HCT116 (cell line): ENCODE measurements around the gene MAP3K5. TPM values are rescaled to one million over a fixed set of nuclear protein-coding genes. Genes with fewer than 3 reads are reported as not detected.

Source experiments
- ATAC-seq: fragments of 200-7000 bp; cut with Tn5 transposase; 2 replicates; pipeline ENCODE4 v1.9.1; 2020; ENCODE audit warnings: mild to moderate bottlenecking, moderate library complexity
- BruUV-seq: library from RNA; stranded (reverse); fragments of 400-500 nt; replicated peaks from 2 replicates; lab custom pipeline; 2021; lab: Mats Ljungman, UMichigan
- CTCF ChIA-PET: fragments of 300-600 bp; sonication (Branson Sonifier 250); formaldehyde crosslinking; loops from one replicate; lab custom pipeline; 2021; ENCODE audit warnings: antibody characterized with exemption; lab: Charles Lee
- POLR2A ChIA-PET: fragments of 300-600, 350-600 bp; sonication (Branson Sonifier 250); formaldehyde crosslinking; loops from one replicate; lab custom pipeline; 2021; ENCODE audit warnings: antibody characterized with exemption; lab: Charles Lee
- RAD21 ChIA-PET, 2 experiments: fragments of 300-600 bp; sonication (Branson Sonifier 250); formaldehyde crosslinking; loops; one replicate each; lab custom pipeline; 2023; ENCODE audit warnings: low total read pairs in 2 of 2; ENCODE audit not compliant: uncharacterized antibody in 2 of 2, unreplicated experiment in 2 of 2, low non-redundant PET in 1 of 2; lab: Charles Lee
- DNase-seq: peaks from one replicate; pipeline ENCODE4 v3.0.0-alpha.2; 2010; ENCODE audit warnings: low read depth, low spot score
- H2AFZ ChIP-seq: fragments of 200-600 bp; shearing (Covaris generic), sonication (generic); 2 replicates; pipeline ENCODE4 v1.6.1; 2017; ENCODE audit warnings: low read depth, mixed run types, mixed read lengths, antibody characterized with exemption, low read length; ENCODE audit not compliant: poor library complexity, severe bottlenecking
- H3K27ac ChIP-seq: 2 replicates; pipeline ENCODE4 v1.5.1; 2012; ENCODE audit warnings: low read depth, low read length
- H3K27me3 ChIP-seq: fragments of 200-600 bp; sonication (generic); 2 replicates; pipeline ENCODE4 v1.6.1; 2016; ENCODE audit warnings: mixed run types, low read length, mixed read lengths; ENCODE audit not compliant: insufficient read depth
- H3K36me3 ChIP-seq, 2 experiments: fragments of 200-500 bp in 1 of 2; fragments of 200-600 bp in 1 of 2; sonication (Bioruptor generic) in 1 of 2; sonication (generic) in 1 of 2; 2 replicates each; pipeline versions ENCODE4 v1.5.1 to v1.6.1; 2014 to 2016; ENCODE audit warnings: low read length in 2 of 2, inconsistent platforms in 1 of 2, mixed read lengths in 1 of 2, mixed run types in 1 of 2; ENCODE audit not compliant: insufficient read depth in 2 of 2, control insufficient read depth in 1 of 2
- H3K4me1 ChIP-seq, 2 experiments: fragments of 200-600 bp in 1 of 2; sonication (generic) in 1 of 2; 2 replicates each; pipeline versions ENCODE4 v1.5.1 to v1.6.1; 2012 to 2017; ENCODE audit warnings: low read length in 2 of 2, inconsistent platforms in 1 of 2, mild to moderate bottlenecking in 1 of 2, mixed read lengths in 1 of 2, mixed run types in 1 of 2, moderate library complexity in 1 of 2; ENCODE audit not compliant: insufficient read depth in 2 of 2, control insufficient read depth in 1 of 2
- H3K4me2 ChIP-seq: fragments of 200-600 bp; sonication (generic); 2 replicates; pipeline ENCODE4 v1.6.1; 2017; ENCODE audit warnings: mixed run types, low read length, mixed read lengths
- H3K4me3 ChIP-seq, 2 experiments: fragments of 200-600 bp in 1 of 2; sonication (generic) in 1 of 2; replicated peaks in 1 of 2; 2 replicates each; pipeline ENCODE4 v1.5.1; 2011 to 2016; ENCODE audit warnings: low read length in 2 of 2, control low read depth in 1 of 2, low read depth in 1 of 2, mild to moderate bottlenecking in 1 of 2, mixed read lengths in 1 of 2, mixed run types in 1 of 2
- H3K79me2 ChIP-seq: fragments of 200-600 bp; sonication (generic); 2 replicates; pipeline ENCODE4 v1.6.1; 2017; ENCODE audit warnings: mild to moderate bottlenecking, mixed run types, low read length, moderate library complexity, mixed read lengths; ENCODE audit not compliant: insufficient read depth
- H3K9ac ChIP-seq: fragments of 200-600 bp; sonication (generic); 2 replicates; pipeline ENCODE4 v1.6.1; 2016; ENCODE audit warnings: low read length, mixed read lengths
- H3K9me2 ChIP-seq: fragments of 200-600 bp; sonication (generic), shearing (Covaris generic); 2 replicates; pipeline ENCODE4 v1.6.1; 2017; ENCODE audit warnings: mixed run types, mild to moderate bottlenecking, moderate library complexity; ENCODE audit not compliant: insufficient read depth
- H3K9me3 ChIP-seq, 2 experiments: fragments of 200-500 bp in 1 of 2; fragments of 200-600 bp in 1 of 2; sonication (Bioruptor generic) in 1 of 2; sonication (generic) in 1 of 2; 2 replicates each; pipeline ENCODE4 v1.6.1; 2014 to 2017; ENCODE audit warnings: low read length in 2 of 2, mixed read lengths in 2 of 2, inconsistent platforms in 1 of 2, low read depth in 1 of 2, mild to moderate bottlenecking in 1 of 2, mixed run types in 1 of 2, moderate library complexity in 1 of 2; ENCODE audit not compliant: control insufficient read depth in 1 of 2, insufficient read depth in 1 of 2
- H4K20me1 ChIP-seq: fragments of 200-600 bp; sonication (generic), shearing (Covaris generic); 2 replicates; pipeline ENCODE4 v1.6.1; 2017; ENCODE audit warnings: mixed run types, mild to moderate bottlenecking, moderate library complexity; ENCODE audit not compliant: insufficient read depth
- CBX3 ChIP-seq: IDR thresholded peaks from 2 replicates; pipeline ENCODE4 v1.6.1; 2012; ENCODE audit warnings: low read depth
- CEBPB ChIP-seq: IDR thresholded peaks from 2 replicates; pipeline ENCODE4 v1.6.1; 2012; ENCODE audit warnings: low read depth
- EGR1 ChIP-seq: IDR thresholded peaks from 2 replicates; pipeline ENCODE4 v1.6.1; 2012; ENCODE audit warnings: low read depth
- ELF1 ChIP-seq: IDR thresholded peaks from 2 replicates; pipeline ENCODE4 v1.6.1; 2012; ENCODE audit warnings: low read depth, borderline replicate concordance
- EZH2 ChIP-seq: fragments of 200-600 bp; sonication (generic); IDR thresholded peaks from 2 replicates; pipeline ENCODE4 v1.6.1; 2017; ENCODE audit warnings: antibody characterized with exemption, mixed run types
- EZH2phosphoT487 ChIP-seq: fragments of 200-600 bp; IDR thresholded peaks from 2 replicates; pipeline ENCODE4 v1.6.1; 2018; ENCODE audit warnings: antibody characterized with exemption, borderline replicate concordance
- FOSL1 ChIP-seq: IDR thresholded peaks from 2 replicates; pipeline ENCODE4 v1.6.1; 2012; ENCODE audit warnings: low read depth
- RAD21 ChIP-seq: IDR thresholded peaks from 2 replicates; pipeline ENCODE4 v1.6.1; 2012; ENCODE audit warnings: low read depth, mild to moderate bottlenecking
- REST ChIP-seq: IDR thresholded peaks from 2 replicates; pipeline ENCODE4 v1.6.1; 2012; ENCODE audit warnings: low read depth
- SIN3A ChIP-seq: IDR thresholded peaks from 2 replicates; pipeline ENCODE4 v1.6.1; 2012; ENCODE audit warnings: low read depth
- SP1 ChIP-seq: IDR thresholded peaks from 2 replicates; pipeline ENCODE4 v1.6.1; 2012; ENCODE audit warnings: low read depth
- TCF7L2 ChIP-seq: IDR thresholded peaks from 2 replicates; pipeline ENCODE4 v1.7.0; 2011; ENCODE audit warnings: borderline replicate concordance, inconsistent platforms; ENCODE audit not compliant: insufficient read depth, insufficient read length; ENCODE audit errors: extremely low read depth
- YY1 ChIP-seq: IDR thresholded peaks from 2 replicates; pipeline ENCODE4 v1.6.1; 2011; ENCODE audit warnings: low read length, low read depth, moderate library complexity, mild to moderate bottlenecking; ENCODE audit not compliant: insufficient replicate concordance; ENCODE audit errors: extremely low read depth
- ZBTB33 ChIP-seq: IDR thresholded peaks from 2 replicates; pipeline ENCODE4 v1.6.1; 2011; ENCODE audit warnings: mild to moderate bottlenecking, low read length, moderate library complexity; ENCODE audit not compliant: insufficient replicate concordance; ENCODE audit errors: extremely low read depth
- ZFX ChIP-seq: fragments of 450-650 bp; IDR thresholded peaks from 2 replicates; pipeline ENCODE4 v1.6.1; 2017
- ZNF274 ChIP-seq: fragments of 200-500 bp; sonication (Bioruptor generic); IDR thresholded peaks from 2 replicates; pipeline ENCODE4 v1.6.1; 2014; ENCODE audit warnings: mild to moderate bottlenecking, low read depth, low read length, inconsistent platforms
- intact Hi-C: fragments of 100-400 bp; cut with micrococcal nuclease; formaldehyde crosslinking; loops from 2 replicates; pipeline ENCODE4 v1.10.0; 2022
- total RNA-seq: library from RNA; stranded (reverse); gene quantifications from one replicate; pipeline ENCODE4 v1.2.1, GENCODE V29; 2021; ENCODE audit not compliant: unreplicated experiment
- TF ChIP-seq, protein P1 (sequence below): IDR thresholded peaks from 2 replicates; pipeline ENCODE4 v1.6.1; 2012
- TF ChIP-seq, protein P2 (sequence below), 3 experiments: fragments of 200-600 bp in 1 of 3; sonication (generic) in 1 of 3; IDR thresholded peaks in 2 of 3; conservative IDR thresholded peaks in 1 of 3; 2 replicates each; pipeline ENCODE4 v1.5.1; 2012 to 2017; ENCODE audit warnings: low read depth in 2 of 3, low read length in 2 of 3, antibody characterized with exemption in 1 of 3, borderline replicate concordance in 1 of 3, control low read depth in 1 of 3, mild to moderate bottlenecking in 1 of 3, mixed read lengths in 1 of 3, mixed run types in 1 of 3, moderate library complexity in 1 of 3; ENCODE audit not compliant: insufficient read depth in 1 of 3

Gene MAP3K5
- total RNA-seq, 1 experiment from 2014 or later: 11.8 TPM

GRCh38 chr6:136510299-136510698 is 282.0 kb downstream of the MAP3K5 start:
- Histone ChIP-seq H3K9me3 (no peaks in the 10 kb centered on the region), H3K4me1 (no peaks in the 10 kb centered on the region), H3K4me2 (no peak overlapping the region), H3K79me2 (peaks cover 4% of the 10 kb centered on the region), H3K4me3 (no peak overlapping the region), H4K20me1 (no peaks in the 10 kb centered on the region), H3K27me3 (no peaks in the 10 kb centered on the region), H3K9ac (no peak overlapping the region), H3K27ac (no peak overlapping the region), H3K9me2 (no peaks in the 10 kb centered on the region), H3K36me3 (no peaks in the 10 kb centered on the region), H2AFZ (no peak overlapping the region)
- DNase-seq (no peak), ATAC-seq (no peak)
- intact Hi-C loops: no loop called here
- ChIA-PET POLR2A (no interaction called here), CTCF (no interaction called here), RAD21 (no interaction called here)
- TF ChIP-seq ZNF274 (no peak), CEBPB (no peak), FOSL1 (no peak), ELF1 (no peak), RAD21 (no peak), ZFX (no peak), SIN3A (no peak), ZBTB33 (no peak), SP1 (no peak), EZH2phosphoT487 (no peak), CBX3 (no peak), EGR1 (no peak), YY1 (no peak), EZH2 (no peak), TCF7L2 (no peak), REST (no peak)
- TF ChIP-seq, protein P1, sequence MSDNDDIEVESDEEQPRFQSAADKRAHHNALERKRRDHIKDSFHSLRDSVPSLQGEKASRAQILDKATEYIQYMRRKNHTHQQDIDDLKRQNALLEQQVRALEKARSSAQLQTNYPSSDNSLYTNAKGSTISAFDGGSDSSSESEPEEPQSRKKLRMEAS: no peak
- TF ChIP-seq, protein P2, sequence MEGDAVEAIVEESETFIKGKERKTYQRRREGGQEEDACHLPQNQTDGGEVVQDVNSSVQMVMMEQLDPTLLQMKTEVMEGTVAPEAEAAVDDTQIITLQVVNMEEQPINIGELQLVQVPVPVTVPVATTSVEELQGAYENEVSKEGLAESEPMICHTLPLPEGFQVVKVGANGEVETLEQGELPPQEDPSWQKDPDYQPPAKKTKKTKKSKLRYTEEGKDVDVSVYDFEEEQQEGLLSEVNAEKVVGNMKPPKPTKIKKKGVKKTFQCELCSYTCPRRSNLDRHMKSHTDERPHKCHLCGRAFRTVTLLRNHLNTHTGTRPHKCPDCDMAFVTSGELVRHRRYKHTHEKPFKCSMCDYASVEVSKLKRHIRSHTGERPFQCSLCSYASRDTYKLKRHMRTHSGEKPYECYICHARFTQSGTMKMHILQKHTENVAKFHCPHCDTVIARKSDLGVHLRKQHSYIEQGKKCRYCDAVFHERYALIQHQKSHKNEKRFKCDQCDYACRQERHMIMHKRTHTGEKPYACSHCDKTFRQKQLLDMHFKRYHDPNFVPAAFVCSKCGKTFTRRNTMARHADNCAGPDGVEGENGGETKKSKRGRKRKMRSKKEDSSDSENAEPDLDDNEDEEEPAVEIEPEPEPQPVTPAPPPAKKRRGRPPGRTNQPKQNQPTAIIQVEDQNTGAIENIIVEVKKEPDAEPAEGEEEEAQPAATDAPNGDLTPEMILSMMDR (IDR thresholded peaks at IDR 0.05 in 2 of 3, conservative IDR thresholded peaks at IDR 0.05 in 1 of 3; ENCODE audit: borderline replicate concordance in 1 of 3, insufficient read depth in 1 of 3, low read depth in 2 of 3, low read length in 2 of 3): no peak
- BruUV-seq: no TSS peak
